Hypothalamus (tissue), 51 donors: ENCODE data around the gene SELENOO.

Experiments used
- DNase-seq, 51 donors: peaks; one replicate each; lab custom pipeline; 2025; lab: John Stamatoyannopoulos, UW

SELENOO gene

GRCh38 chr22:50260801-50261614 is 60.2 kb downstream of the SELENOO start:
- DNase-seq = peak in 23 of 51 donors; percentile 21 to 60 (median 45)

GRCh38 chr22:50261615-50262459 is 61.0 kb downstream of the SELENOO start, which contains the start of gene MAPK12:
MAPK12 (minus strand) TSS chr22:50261683; CDS start chr22:50261509, 174 bp downstream.
- peak in 7 of 51 donors; percentile 20 to 54 (median 36) for DNase-seq

GRCh38 chr22:50262460-50262911 is 61.7 kb downstream of the SELENOO start:
- DNase-seq = no peak

GRCh38 chr22:50262973-50263617 is 62.3 kb downstream of the SELENOO start:
- DNase-seq = no peak

GRCh38 chr22:50264104-50264745 is 63.4 kb downstream of the SELENOO start:
- DNase-seq = peak in 2 of 51 donors; percentile 4 to 52

GRCh38 chr22:50264946-50265669 is 64.3 kb downstream of the SELENOO start:
- no peak for DNase-seq

GRCh38 chr22:50266994-50267393 is 66.2 kb downstream of the SELENOO start:
- DNase-seq = no peak
